K562 (cell line): ENCODE measurements around the gene SMG7. TPM values are rescaled to one million over a fixed set of nuclear protein-coding genes. Genes with fewer than 3 reads are reported as not detected.

Experiments used
- ATAC-seq: fragments of 200-7000 bp; cut with Tn5 transposase; 3 replicates; pipeline ENCODE4 v1.9.1; 2020; ENCODE audit warnings: moderate library complexity
- BruUV-seq: library from RNA; stranded (reverse); fragments of 400-500 nt; replicated peaks from 2 replicates; lab custom pipeline; 2021; lab: Mats Ljungman, UMichigan
- CTCF ChIA-PET: fragments of 300-600 bp; formaldehyde crosslinking; extraction: SDS; loops from one replicate; lab custom pipeline; 2021; ENCODE audit warnings: low intra/inter-chr PET ratio; lab: Yijun Ruan, JAX
- POLR2A ChIA-PET: fragments of 300-600, 350-650 bp; sonication (Branson Sonifier 250); formaldehyde crosslinking; extraction: SDS; loops from one replicate; lab custom pipeline; 2021; ENCODE audit warnings: antibody characterized with exemption, inconsistent platforms; lab: Yijun Ruan, JAX
- DNase-seq, 4 experiments: peaks; one replicate each; pipeline versions ENCODE4 v3.0.0 to v3.0.0-alpha.2; 2011 to 2018; ENCODE audit warnings: low spot score in 3 of 4, mixed read lengths in 3 of 4; ENCODE audit errors: extremely low read depth in 1 of 4
- FAIRE-seq: peaks from 2 replicates; lab custom pipeline; 2011; peaks lifted over from hg19 to GRCh38; lab: Jason Lieb, UNC
- H2AFZ ChIP-seq: 2 replicates; pipeline ENCODE4 v1.6.0; 2011; ENCODE audit warnings: low read depth, low read length, control low read depth, inconsistent platforms
- H3K27ac ChIP-seq: fragments of 200-600 bp; 3 replicates; pipeline ENCODE4 v1.8.0; 2011; ENCODE audit warnings: low read depth, mild to moderate bottlenecking, control low read depth, inconsistent platforms, low read length, moderate library complexity, mixed read lengths; ENCODE audit errors: extremely low read depth
- H3K27me3 ChIP-seq, 2 experiments: fragments of 300-600 bp in 1 of 2; 2 replicates in 1 of 2; 3 replicates in 1 of 2; pipeline versions ENCODE4 v1.6.0 to v1.8.0; 2011; ENCODE audit warnings: inconsistent platforms in 2 of 2, low read length in 2 of 2, mild to moderate bottlenecking in 1 of 2, mixed read lengths in 1 of 2, moderate library complexity in 1 of 2; ENCODE audit not compliant: control insufficient read depth in 2 of 2, insufficient read depth in 2 of 2
- H3K36me3 ChIP-seq: fragments of 300-600 bp; 3 replicates; pipeline ENCODE4 v1.8.0; 2011; ENCODE audit warnings: mild to moderate bottlenecking, low read length, inconsistent platforms; ENCODE audit not compliant: control insufficient read depth, insufficient read depth
- H3K4me1 ChIP-seq, 2 experiments: fragments of 200-600 bp in 1 of 2; replicated peaks in 1 of 2; 2 replicates in 1 of 2; 3 replicates in 1 of 2; pipeline versions ENCODE4 v1.5.1 to v1.8.0; 2011; ENCODE audit warnings: inconsistent platforms in 2 of 2, low read length in 2 of 2, mild to moderate bottlenecking in 1 of 2, mixed read lengths in 1 of 2, moderate library complexity in 1 of 2; ENCODE audit not compliant: control insufficient read depth in 2 of 2, insufficient read depth in 2 of 2
- H3K4me2 ChIP-seq: 2 replicates; pipeline ENCODE4 v1.6.1; 2011; ENCODE audit warnings: low read length, control low read depth, inconsistent platforms, mixed read lengths; ENCODE audit not compliant: insufficient read depth
- H3K4me3 ChIP-seq: fragments of 200-600 bp; sonication (generic), shearing (Covaris generic); 2 replicates; pipeline ENCODE4 v1.5.1; 2016; ENCODE audit warnings: control low read depth, inconsistent platforms
- H3K79me2 ChIP-seq: fragments of 200-600 bp; 3 replicates; pipeline ENCODE4 v1.8.0; 2011; ENCODE audit warnings: low read length, inconsistent platforms; ENCODE audit not compliant: control insufficient read depth, insufficient read depth
- H3K9ac ChIP-seq, 2 experiments: 2 replicates each; pipeline versions ENCODE4 v1.6.0 to v1.6.1; 2011; ENCODE audit warnings: low read depth in 2 of 2, low read length in 2 of 2, control low read depth in 1 of 2, inconsistent platforms in 1 of 2, mild to moderate bottlenecking in 1 of 2, mixed read lengths in 1 of 2; ENCODE audit not compliant: insufficient read depth in 1 of 2
- H3K9me1 ChIP-seq: one replicate; pipeline ENCODE4 v1.6.0; 2011; ENCODE audit warnings: inconsistent platforms, mild to moderate bottlenecking, low read length, moderate library complexity; ENCODE audit not compliant: control insufficient read depth, insufficient read depth
- H3K9me3 ChIP-seq: replicated peaks from 2 replicates; pipeline ENCODE4 v1.5.1; 2011; ENCODE audit warnings: low read depth, low read length, inconsistent platforms; ENCODE audit not compliant: control insufficient read depth, insufficient read depth
- H4K20me1 ChIP-seq: replicated peaks from 2 replicates; pipeline ENCODE4 v1.6.1; 2011; ENCODE audit warnings: low read length, inconsistent platforms, mixed read lengths; ENCODE audit not compliant: control insufficient read depth, insufficient read depth
- ELF2 ChIP-seq: fragments of 250-450 bp; sonication (Bioruptor Pico); IDR thresholded peaks from 2 replicates; pipeline ENCODE4 v1.5.0; 2021; ENCODE audit warnings: mild to moderate bottlenecking
- HLTF ChIP-seq: fragments of 450-650 bp; IDR thresholded peaks from 2 replicates; pipeline ENCODE4 v1.6.1; 2016
- KLF6 ChIP-seq: fragments of 250-450 bp; sonication (Bioruptor Pico); IDR thresholded peaks from 2 replicates; pipeline ENCODE4 v1.4.0; 2020; ENCODE audit warnings: mild to moderate bottlenecking, moderate library complexity, borderline replicate concordance
- MTA3 ChIP-seq: fragments of 450-650 bp; formaldehyde crosslinking; IDR thresholded peaks from 2 replicates; pipeline ENCODE4 v1.6.1; 2017; ENCODE audit warnings: mild to moderate bottlenecking, borderline replicate concordance
- RFX1 ChIP-seq: fragments of 450-650 bp; IDR thresholded peaks from 2 replicates; pipeline ENCODE4 v1.6.1; 2016; ENCODE audit warnings: mild to moderate bottlenecking, moderate library complexity
- ZFPM2 ChIP-seq: fragments of 250-450 bp; sonication (Bioruptor Pico); IDR thresholded peaks from 2 replicates; pipeline ENCODE4 v1.5.1; 2022; ENCODE audit warnings: mild to moderate bottlenecking
- ZNF121 ChIP-seq: sonication (generic); formaldehyde crosslinking; conservative IDR thresholded peaks from 2 replicates; pipeline ENCODE4 v1.8.0; 2022; ENCODE audit warnings: missing genetic modification reagents
- ZNF217 ChIP-seq: sonication (generic); formaldehyde crosslinking; IDR thresholded peaks from 2 replicates; pipeline ENCODE4 v1.8.0; 2022; ENCODE audit warnings: mild to moderate bottlenecking, missing genetic modification reagents
- WGBS: fragments of 100-300 bp; shearing (Covaris generic); methylation state at CpG from one replicate; pipeline ENCODE4 v1.1.6; 2016; ENCODE audit warnings: low coverage, mixed read lengths; ENCODE audit not compliant: insufficient coverage; ENCODE audit errors: missing lambda C conversion rate; 5-methylcytosine and 5-hydroxymethylcytosine counted together
- in situ Hi-C: fragments of 300-500 bp; cut with MboI; formaldehyde crosslinking; loops from 4 replicates; pipeline ENCODE4 v1.15.0; 2018; ENCODE audit warnings: inconsistent platforms, mixed read lengths
- intact Hi-C: fragments of 100-400 bp; cut with micrococcal nuclease; formaldehyde crosslinking; loops from 2 replicates; pipeline ENCODE4 v1.14.2; 2022
- polyA plus RNA-seq, 8 experiments: library from polyadenylated mRNA; depleted of rRNA in 4 of 8; stranded (reverse) in 5 of 8; unstranded in 3 of 8; fragments of >200 nt; fragmentation: Nextera tagmentation in 2 of 8; fragmentation: Illumina TruSeq in 1 of 8; extraction: Ambion mirVana in 2 of 8; extraction: Trizol in 1 of 8; gene quantifications; 2 replicates each; pipeline versions ENCODE4 v1.2.1 to v1.2.3, GENCODE V29; 2011 to 2014; ENCODE audit warnings: inconsistent platforms in 1 of 8, missing spikeins in 1 of 8
- total RNA-seq, 7 experiments: library from RNA; depleted of rRNA in 6 of 7; stranded (reverse); fragments of >200 nt in 6 of 7; fragmentation: Illumina TruSeq in 2 of 7; extraction: Trizol in 2 of 7; gene quantifications; 2 replicates each; pipeline versions ENCODE4 v1.2.1 to v1.2.3, GENCODE V29; 2011 to 2021; ENCODE audit warnings: low replicate concordance in 1 of 7

SMG7 gene
- total and polyA plus RNA-seq, 9 of the 15 experiments (the other 6 are each of a cell fraction or from before 2014, with no cell fraction given): 12.4 to 74.6 (median 29.0) TPM

GRCh38 chr1:183559061-183559460 is 86.8 kb downstream of the SMG7 start:
- no peak for ATAC-seq
- FAIRE-seq: no peak

DNA sequence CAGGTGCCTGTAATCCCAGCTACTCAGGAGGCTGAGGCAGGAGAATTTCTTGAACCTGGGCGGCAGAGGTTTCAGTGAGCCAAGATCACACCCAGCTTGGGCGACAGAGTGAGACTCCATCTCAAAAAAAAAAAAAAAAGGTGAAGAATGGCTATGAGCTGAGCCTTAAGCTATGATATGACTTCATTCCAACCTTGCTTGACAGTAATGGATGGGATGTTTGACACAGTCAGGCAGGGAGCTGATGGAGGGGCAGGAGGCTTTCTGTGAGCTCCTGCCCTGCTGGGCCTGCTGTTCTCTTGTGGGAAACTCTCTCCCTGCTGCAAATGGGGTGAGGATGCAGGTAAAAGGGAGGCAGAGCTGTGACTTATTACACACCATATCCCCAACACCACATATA is 90.4 kb downstream of the SMG7 start:
- POLR2A ChIA-PET: interaction anchor here (1.2 to 2.3 kb wide), 2 partner anchors 10 to 18 kb away, joined by 4 to 7 read pairs; no protein-coding TSS in a partner anchor
- intact Hi-C loops: no loop called here
- WGBS: 59% methylated on average over 2 of the region's 2 CpGs

More at GRCh38 chr1:183559061-183559460, 86.8 kb downstream of the SMG7 start:
- no peak overlapping the region for H3K9ac ChIP-seq
- DNase-seq: no peak
- H3K27me3 ChIP-seq: no peaks in the 10 kb centered on the region
- ChIA-PET CTCF (no interaction called here), POLR2A (no interaction called here)
- no peaks in the 10 kb centered on the region for H3K9me1 ChIP-seq
- no peak overlapping the region for H3K4me2 ChIP-seq
- H3K36me3 ChIP-seq: peaks cover 12% of the 10 kb centered on the region
- no peak overlapping the region for H3K27ac ChIP-seq
- TF ChIP-seq KLF6 (CRISPR knock-in tag): no peak
- TF ChIP-seq ZNF217 (CRISPR knock-in tag): no peak
- TF ChIP-seq RFX1: peak; percentile 35; the same call in 1 of the 2 replicates
- no peak for TF ChIP-seq ZFPM2
- no peak for TF ChIP-seq MTA3
- TF ChIP-seq HLTF: no peak
- peak; percentile 63; the same call in 1 of the 2 replicates for TF ChIP-seq ZNF121 (CRISPR knock-in tag)
- H4K20me1 ChIP-seq: no peaks in the 10 kb centered on the region
- no peak overlapping the region for H2AFZ ChIP-seq
- no peak overlapping the region for H3K4me3 ChIP-seq
- no peaks in the 10 kb centered on the region for H3K9me3 ChIP-seq
- no peaks in the 10 kb centered on the region for H3K79me2 ChIP-seq
- in situ Hi-C loops (no loop called here), intact Hi-C loops (no loop called here)
- BruUV-seq: no TSS peak
- peaks cover 0 to 1% of the 10 kb centered on the region in 2 experiments; a peak in 1 of 5 replicates for H3K4me1 ChIP-seq

More for the DNA sequence above, 90.4 kb downstream of the SMG7 start:
- H4K20me1 ChIP-seq: 0 out of 2 replicates have a peak, but pooled peaks cover 3% of the 10 kb centered on the region
- DNase-seq (no peak), FAIRE-seq (no peak)
- BruUV-seq: no TSS peak
- H3K9me3 ChIP-seq: no peaks in the 10 kb centered on the region
- H3K36me3 ChIP-seq: no peaks in the 10 kb centered on the region
- no peak for TF ChIP-seq ELF2
- TF ChIP-seq, all 486 proteins: peak for 0
- no peak overlapping the region for H3K4me2 ChIP-seq
- CTCF ChIA-PET: no interaction called here
- no peak overlapping the region for H3K4me3 ChIP-seq
- H3K9ac ChIP-seq: no peak overlapping the region
- no peak overlapping the region for H2AFZ ChIP-seq
- in situ Hi-C loops: no loop called here
- ATAC-seq: no peak
- H3K4me1 ChIP-seq: peaks cover 8 to 9% of the 10 kb centered on the region in 2 experiments
- H3K27ac ChIP-seq: no peak overlapping the region
- H3K9me1 ChIP-seq: no peaks in the 10 kb centered on the region
- H3K79me2 ChIP-seq: no peaks in the 10 kb centered on the region
- peaks cover under 1 to 10% of the 10 kb centered on the region in 2 experiments; a peak in 3 of 5 replicates for H3K27me3 ChIP-seq
